Measurements from ENCODE around the gene KHDRBS1.
"Not testable (repeated sequence)": the region's sequence is repeated elsewhere in the genome, so short reads cannot be mapped to it uniquely, and the experiment has no call there.

Gene KHDRBS1, protein sequence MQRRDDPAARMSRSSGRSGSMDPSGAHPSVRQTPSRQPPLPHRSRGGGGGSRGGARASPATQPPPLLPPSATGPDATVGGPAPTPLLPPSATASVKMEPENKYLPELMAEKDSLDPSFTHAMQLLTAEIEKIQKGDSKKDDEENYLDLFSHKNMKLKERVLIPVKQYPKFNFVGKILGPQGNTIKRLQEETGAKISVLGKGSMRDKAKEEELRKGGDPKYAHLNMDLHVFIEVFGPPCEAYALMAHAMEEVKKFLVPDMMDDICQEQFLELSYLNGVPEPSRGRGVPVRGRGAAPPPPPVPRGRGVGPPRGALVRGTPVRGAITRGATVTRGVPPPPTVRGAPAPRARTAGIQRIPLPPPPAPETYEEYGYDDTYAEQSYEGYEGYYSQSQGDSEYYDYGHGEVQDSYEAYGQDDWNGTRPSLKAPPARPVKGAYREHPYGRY

DNA sequence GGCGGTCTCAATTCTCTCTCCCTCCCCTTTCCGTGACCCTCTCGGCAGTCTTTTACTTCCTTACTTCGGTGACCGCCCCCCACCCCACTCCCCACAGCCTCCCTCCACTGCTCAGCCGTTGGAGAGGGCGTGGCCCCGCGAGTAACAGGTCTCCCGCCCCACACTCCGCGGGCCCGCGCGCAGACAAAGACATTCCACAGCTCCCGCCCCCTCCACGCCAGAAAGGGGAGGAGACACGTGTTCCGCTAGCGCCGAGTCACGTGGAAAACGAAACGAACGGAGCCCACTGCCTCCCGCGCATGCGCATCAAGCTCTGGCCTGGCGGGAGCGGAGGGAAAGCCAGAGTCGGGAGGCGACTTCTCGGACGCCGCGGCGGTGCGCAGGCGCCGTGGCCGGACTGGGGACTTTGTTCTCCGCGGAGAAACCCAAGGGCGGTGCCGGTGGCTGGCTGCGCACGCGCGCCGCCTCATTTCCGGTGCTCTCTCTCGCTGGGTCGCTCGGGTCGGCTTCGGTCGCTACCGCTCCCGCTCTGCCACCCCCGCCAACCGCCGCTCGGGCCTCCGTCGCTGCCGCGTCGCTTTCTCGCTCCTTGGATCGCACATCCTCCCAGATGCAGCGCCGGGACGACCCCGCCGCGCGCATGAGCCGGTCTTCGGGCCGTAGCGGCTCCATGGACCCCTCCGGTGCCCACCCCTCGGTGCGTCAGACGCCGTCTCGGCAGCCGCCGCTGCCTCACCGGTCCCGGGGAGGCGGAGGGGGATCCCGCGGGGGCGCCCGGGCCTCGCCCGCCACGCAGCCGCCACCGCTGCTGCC, at the start of gene KHDRBS1:
Gene KHDRBS1 (plus strand): TSS at position 483 of the 813 bp plus-strand sequence. CDS start 128 bp downstream, at position 611.
- peak; percentile 91 for FAIRE-seq

DNA sequence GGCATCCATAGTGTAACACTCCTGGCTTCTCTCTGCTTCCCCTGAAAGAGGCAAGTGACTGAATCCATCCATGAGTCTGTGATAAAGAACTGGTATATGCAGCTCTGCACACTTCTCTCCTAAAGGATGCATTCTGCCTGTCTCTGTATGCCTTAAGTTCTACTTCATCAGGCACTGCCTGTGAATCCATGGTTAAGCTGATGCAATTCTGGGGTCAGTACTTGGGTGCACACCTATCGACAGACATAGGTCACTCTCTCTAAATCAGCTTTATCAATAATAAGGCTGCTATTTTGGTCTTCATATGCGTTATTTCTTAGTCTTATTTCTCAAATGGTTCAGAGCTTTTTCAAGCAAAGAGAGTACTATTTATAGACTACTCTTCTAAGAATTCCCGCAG, 42.8 kb upstream of the KHDRBS1 start:
- FAIRE-seq: no peak

DNA sequence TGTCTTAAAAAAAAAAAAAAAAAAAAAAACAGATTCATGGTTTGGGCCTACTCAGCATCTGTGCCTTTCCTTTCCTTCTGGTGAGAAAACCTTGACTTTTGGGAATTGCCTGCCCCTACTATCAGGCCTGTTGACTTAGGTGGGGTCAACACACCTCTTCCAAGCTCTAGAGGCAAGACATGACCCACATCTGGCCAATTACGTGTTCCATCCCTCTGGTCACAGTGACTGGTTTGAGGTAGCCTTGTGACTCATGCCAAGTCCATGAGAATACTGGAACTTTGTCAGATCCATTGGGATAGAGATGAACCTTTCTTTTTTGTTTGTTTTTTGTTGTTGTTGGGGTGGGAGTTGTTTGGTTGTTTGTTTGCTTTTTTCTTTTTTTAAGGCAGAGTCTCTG, 37.3 kb upstream of the KHDRBS1 start:
- FAIRE-seq: no peak

DNA sequence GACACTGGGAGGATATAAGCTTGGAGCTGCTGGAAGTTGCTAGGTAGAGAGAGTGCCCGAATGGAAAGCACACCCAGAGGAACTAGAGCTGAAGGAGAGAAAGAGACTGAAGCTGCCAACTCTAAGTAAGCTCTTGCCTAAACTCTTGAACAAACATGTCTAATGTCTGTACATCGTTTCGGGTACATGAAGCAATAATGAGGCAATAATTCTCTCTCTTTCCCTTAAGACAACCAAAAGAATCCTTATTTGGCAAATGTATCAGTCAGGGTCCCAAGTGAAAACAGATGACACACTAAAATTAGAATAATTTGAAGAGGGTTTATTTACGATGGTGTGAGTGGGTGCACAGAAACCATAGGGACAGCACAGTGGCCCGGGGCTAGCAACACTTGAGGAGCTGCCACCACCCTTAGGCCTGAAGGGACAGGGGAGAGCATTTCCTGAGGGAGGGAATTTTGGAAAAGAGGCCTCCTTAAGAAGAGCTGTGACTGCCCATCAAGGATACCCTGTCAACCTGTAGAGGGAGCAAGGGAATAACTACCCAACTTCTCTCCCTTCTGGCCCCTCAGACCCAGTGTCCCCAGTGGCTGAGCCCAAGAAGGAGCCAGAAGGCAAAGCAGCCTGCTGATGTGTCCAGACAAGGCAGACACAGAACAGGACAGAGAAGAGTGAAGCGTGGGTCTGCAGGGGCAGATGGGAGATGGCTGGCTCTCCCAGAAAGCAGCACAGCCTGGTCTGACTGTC, 36.1 kb upstream of the KHDRBS1 start:
- FAIRE-seq: no peak

DNA sequence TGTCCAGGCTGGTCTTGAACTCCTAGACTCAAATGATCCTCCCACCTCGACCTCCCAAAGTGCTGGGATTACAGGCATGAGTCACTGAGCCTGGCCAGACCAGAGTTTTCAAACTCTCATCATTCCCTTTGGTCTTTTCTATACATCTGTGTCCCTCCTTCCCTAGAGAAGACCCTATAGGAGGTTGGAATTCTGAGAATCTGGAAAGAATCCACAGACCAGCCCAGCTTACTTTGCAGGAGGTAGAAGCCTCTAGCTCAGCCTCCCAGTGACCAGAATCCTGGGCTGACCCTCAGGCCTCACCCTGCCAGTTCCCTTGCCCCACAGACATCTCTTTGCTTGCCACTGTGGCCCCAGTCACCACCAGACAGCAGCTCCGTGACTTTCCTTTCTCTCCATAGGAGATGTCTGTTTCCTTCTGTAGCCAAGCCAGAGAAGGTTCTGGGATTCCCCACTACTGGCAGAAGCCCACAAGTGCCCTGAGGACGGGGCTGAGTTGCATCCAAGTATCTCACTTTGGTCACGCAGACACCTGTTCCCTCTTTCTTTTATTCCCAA, 34.7 kb upstream of the KHDRBS1 start:
- FAIRE-seq: no peak

DNA sequence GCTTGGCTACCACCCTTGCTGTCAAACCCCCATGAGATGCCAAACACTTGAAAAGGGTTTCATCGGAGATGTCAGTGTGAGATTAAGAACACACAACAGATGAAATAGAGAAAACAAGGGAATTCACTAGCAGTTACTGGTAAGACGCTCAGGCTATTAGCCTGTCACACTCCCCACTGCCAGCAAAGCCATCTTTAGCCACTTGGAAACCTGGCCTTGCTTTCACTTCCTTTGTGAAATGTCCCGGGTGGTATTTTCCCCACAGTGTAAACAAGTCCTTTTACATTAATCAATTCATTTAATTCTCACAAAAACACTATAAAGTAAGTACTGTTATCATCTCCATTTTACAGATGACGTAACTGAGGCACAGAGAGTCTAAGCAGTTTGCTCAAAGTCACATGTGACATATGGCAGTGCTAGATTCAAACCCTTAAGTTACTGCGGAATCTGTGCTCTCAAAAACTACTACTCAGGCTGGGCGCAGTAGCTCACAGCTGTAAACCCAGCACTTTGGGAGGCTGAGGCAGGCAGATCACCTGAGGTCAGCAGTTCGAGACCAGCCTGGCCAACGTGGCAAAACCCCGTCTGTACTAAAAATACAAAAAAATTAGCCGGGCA, 32.7 kb upstream of the KHDRBS1 start:
- no peak for FAIRE-seq

DNA sequence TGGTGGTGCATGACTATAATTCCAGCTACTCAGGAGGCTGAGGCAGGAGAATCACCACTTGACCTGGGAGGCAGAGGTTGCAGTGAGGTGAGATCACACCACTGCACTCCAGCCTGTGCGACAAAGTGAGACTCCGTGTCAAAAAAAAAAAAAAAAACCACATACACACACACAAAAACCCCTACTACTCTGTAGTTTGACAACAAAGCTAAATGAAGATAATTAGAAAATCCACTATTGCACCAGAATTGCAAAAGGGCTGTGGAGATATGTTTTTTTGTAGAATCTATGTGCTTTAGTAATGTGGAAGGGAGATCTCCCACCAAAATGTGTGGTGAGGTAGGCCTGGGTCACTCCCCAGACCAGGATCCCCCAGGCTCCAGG, 32.2 kb upstream of the KHDRBS1 start:
- no peak for FAIRE-seq

DNA sequence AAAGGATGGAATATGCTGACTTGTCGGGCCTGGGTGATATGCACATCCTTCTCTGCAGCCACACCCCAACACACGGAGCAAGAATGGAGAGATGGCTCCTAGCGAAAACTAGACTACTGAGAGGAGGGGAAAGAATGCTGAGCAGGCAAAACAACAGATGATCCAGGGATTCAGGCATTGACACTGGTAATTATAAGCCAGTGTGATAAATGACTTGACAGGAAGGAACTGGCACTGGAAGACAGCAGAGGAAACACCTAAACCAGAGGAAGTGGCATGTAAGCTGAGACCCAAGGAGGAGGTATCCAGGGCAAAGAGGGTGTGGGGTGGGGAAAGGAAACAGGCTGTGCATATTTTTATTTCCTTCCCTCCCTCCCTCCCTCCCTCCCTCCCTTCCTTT, 31.7 kb upstream of the KHDRBS1 start:
- FAIRE-seq: no peak

DNA sequence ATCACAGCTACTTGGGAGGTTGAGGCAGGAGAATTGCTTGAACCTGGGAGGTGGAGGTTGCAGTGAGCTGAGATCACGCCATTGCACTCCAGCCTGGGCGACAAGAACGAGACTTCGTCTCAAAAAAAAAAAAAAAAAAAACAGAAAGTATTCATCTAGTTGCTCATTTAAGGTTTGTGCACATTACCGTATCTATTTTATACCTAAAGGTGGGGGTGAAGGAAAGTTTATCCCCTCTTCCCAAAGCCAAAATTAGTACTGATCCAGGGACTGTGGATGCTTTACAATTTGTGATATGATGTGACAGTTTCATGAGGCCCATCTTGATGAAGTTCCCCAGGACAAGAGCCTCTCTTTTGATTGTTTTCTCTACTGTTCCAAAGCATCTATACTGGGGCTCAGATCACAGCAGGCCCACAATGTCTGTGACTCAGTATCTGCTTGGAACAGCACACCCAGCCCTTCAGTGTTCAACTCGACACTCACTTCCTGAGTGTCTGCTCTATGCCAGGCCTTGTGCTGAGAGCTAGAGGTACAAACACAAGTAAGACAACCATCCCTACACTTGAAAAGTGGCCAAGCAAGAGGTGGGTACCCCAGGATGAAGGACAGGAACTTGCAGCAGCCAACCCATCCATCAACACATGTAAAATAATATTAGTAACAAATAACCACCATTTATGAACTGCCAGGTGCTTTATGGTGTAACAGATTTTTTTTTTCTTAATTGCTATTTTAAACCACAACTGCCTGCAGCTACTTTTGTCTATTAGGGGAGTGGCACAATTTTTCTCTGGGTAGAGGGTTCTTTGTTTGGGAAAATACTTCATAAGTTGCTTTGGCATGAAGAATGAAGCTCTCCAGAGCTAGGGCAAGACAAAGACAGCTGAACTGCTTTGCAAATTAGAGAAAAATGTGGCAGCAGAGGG, 29.0 kb upstream of the KHDRBS1 start:
- no peak for FAIRE-seq

DNA sequence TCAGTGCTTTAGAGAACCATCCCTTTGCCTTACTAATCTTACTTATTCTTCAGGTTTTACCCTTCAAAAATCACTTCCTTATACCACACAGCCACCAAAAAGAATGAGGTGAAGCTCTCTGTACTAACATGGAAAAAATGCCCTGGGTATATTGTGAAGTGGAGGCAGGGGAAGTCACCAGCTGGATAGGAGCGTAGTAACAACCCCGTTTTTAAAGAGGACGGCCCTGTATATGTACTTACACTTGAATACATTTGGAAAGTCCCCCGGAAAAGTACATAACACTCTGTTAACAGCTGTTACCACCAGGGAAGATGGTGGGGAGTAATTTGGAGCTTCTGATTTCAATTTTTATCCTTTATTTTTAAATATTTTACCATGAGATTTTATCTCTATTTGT, 28.2 kb upstream of the KHDRBS1 start:
- no peak for FAIRE-seq

DNA sequence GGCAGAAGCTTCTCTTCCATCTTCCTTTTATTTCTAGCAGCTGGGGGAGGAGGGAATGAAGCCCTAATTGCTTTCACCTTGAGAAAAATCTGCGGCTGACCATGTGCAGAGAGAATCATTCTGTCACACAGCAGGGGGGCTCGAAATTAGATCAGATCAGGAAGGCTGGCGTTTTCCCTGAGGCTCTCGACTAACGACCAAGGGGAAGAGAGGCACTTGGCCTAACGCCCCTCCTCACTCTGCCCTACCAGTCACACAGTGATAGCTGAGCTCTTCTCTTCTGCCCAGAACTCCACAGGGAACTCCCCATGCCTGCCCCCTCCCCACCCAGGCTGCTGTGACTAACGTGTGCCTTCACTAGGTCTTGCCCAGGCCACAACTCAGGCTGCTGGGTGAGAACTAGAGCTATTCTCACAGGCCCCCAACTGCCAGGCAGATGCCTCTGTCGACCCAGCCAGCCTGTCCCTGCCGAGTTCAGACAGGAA, 26.5 kb upstream of the KHDRBS1 start:
- no peak for FAIRE-seq

DNA sequence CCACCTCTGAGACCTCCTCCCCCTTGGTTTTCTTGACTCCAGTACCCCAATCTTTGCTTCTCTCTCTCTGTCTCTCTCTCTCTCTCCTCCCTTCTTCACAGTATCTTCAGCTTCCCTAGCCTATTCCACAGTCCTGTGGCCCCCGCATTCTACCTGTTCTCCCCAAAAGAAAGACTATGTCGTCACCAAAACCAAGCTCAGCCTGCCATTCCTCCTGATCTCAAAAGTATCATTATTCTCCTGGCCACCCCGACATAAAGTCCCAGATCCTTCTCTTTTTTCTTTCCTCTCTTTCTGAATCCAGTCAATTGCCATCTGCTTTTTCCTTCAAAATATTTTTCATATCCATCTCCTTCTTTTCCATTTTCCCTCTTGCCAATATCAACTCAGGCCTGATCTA, 23.7 kb upstream of the KHDRBS1 start:
- FAIRE-seq: no peak

DNA sequence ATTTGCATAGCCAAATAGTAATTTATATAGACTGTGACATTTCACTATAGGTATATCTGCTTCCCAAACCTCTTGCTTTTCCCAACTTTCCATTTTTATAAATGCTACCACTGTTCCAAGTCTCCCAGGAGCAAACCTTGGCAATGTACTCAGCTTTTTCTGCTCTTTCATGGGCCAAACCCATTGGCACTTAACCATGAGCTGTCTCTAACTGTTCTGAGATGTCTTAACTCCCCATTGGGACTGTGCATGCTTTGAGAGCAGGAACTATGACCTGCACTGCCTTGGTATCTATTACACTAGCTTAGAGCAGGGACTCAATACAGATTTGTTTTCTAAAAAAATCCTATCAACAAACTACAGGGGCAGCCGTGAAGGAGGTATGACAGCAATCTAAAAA, 22.5 kb upstream of the KHDRBS1 start:
- FAIRE-seq: no peak

DNA sequence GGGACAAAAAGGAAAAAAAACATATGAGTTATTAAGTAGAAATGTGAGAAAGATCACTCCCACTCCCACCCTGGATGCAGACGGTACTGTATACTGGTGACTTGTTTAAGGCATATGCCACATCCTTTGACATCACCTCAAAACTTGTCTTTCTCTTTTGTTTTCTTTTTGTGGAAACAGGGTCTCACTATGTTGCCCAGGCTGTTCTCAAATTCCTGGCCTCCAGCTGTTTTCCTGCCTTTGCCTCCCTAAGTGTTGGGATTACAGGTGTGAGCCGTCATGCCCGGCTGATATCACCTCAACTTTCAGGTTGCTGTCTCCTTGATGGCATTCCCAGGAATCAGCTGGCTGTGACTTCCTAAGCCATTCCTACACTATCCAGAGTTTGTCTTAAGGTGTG, 18.4 kb upstream of the KHDRBS1 start:
- no peak for FAIRE-seq

DNA sequence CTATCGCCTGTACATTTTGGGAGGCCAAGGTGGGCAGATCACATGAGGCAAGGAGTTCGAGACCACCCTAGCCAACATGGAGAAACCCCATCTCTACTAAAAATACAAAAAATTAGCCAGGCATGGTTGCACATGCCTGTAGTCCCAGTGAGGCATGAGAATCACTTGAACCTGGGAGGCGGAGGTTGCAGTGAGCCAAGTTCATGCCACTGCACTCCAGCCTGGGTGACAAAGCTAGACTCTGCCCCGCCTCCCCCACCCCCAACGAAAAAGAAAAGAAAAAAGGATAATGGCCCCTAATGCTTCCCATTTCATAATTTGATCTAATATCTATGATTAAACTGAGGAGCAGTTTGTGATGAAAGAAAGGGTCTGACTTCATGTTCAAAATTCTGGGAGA, 17.5 kb upstream of the KHDRBS1 start:
- not testable (repeated sequence) for FAIRE-seq

DNA sequence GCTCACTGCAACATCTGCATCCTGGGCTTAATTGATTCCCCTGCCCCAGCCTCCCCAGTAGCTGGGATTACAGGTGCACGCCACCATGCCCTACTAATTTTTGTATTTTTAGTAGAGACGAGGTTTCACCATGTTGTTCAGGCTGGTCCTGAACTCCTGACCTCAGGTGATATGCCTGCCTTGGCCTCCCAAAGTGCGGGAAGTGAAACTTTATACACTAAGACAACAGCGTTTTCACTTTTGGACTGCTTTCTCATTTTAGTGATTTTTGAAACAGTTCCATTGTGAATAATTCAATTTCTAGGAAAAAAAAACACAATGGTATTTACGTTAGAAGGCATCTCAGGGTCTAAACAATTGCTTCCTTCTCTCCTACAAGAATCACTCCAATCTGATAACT, 11.8 kb upstream of the KHDRBS1 start:
- FAIRE-seq: no peak

DNA sequence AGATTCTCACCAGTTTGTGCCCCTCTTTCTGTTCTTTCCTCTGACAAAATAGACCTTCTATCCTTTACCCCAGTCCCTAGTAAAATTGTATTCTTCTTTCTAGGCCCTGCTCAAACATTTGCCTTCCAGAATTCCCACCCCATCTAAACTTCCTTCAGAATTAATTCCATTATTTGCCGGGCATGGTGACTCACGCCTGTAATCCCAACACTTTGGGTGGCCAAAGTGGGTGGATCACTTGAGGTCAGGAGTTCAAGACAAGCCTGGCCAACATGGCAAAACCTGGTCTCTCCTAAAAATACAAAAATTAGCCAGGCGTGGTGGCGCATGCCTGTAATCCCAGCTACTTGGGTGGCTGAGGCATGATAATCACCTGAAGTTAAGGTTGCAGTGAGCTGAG, 11.4 kb upstream of the KHDRBS1 start:
- not testable (repeated sequence) for FAIRE-seq

DNA sequence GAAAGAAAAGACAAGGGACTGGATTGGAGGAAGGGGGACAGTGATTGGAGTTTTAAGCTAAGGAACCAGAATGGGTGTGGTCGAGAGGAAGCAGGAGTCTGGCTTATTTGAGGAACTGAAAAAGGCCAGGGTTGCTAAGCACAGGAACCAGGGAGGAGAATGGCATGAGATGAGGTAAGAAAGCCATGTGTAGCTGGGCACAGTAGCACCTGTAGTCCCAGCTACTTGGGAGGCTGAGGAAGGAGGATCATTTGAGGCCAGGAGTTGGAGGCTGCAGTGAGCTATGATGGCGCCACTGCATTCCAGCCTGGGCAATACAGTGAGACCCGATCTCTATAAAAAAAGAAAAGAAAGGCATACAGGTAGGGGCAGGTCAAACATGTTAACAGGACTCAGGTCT, 8.1 kb upstream of the KHDRBS1 start:
- no peak for FAIRE-seq

DNA sequence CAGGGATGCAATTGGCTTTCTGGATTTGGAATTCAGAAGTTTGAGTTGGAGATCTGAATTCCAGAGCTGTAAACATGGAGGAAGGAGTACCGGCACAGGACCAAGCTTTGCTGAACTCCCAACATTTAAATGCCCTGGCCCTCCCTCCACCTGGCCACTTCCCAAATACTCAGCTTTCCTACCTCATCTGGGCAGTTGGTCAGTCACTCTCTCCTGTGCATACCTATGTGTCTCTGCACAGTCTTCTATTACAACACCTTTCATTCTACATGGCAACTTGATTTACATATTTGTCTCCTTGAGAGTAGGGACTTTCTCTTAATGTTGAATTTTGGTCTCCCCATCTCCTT, 6.1 kb upstream of the KHDRBS1 start:
- FAIRE-seq: no peak

DNA sequence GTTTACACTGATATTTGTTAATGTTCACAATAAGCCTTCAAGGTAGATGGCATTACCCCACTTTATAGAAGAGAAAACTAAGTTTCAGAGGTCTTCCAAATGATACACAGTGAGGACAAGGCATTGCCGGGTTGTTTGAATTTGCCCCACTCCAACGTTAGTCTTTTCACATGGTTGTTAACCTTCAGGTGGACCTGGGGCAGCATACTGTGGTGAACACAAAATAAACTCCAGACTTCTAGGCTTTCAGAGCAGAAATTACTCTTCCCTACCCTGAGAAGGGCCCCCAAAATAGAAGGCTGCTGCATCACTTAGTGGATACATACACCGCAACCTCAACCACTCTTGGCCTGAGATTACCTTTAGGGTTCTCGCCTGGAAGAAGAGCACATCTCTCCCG, 3.4 kb upstream of the KHDRBS1 start:
- FAIRE-seq: no peak

DNA sequence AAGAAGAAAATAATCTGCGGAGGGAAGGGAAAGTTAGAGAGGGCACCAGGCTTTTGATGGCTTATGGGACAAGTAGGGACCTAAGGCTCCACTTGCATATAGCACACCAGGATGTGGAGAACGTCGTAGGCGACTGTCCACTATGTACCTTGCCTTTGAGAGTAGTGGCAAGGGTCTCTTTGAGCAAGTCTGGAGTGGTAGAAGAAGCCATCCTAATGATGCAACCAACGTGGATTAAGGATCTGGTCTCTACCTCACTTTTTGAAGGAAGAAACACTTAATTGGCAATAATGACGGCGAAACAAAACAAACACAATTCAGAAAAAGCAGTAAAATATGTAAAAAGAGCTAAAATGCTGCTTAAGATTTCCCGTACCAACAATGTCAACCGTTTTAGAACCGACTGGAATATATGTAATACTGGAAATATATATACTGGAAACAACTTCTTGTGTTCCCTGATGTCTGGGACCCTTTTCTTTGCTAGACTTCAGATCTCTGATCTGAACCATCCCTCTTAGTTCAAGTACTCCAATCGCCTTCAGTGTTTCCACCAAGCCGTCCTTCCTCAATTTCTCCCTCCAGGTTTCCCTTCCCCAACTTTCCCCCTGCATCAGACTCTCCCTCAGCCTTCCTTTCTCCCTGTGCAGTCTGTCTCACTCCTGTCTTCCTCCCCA, 821 bp upstream of the KHDRBS1 start:
- no peak for FAIRE-seq
